Measurements from ENCODE around the gene SLC2A14.

DNA sequence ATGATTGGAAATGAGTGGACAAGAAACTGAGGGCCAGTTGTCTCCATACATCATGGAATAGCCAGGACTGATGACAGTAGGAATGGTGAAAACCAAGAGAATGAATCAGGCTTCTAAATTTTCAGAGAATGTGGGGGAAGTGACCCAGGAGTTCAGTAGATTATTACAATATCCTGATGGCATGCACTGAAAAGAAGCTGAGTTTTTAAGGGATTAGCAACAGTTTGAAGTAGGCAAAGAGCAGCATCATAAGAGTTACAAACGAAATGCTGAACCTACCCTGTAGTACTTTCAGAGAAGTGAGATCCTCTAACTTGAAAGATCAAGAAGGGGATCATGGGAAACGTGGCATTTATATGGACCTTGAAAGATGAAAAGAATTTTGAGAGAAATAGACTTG lies 13.2 kb downstream of the SLC2A14 start:
- TF ChIP-seq, protein P1, sequence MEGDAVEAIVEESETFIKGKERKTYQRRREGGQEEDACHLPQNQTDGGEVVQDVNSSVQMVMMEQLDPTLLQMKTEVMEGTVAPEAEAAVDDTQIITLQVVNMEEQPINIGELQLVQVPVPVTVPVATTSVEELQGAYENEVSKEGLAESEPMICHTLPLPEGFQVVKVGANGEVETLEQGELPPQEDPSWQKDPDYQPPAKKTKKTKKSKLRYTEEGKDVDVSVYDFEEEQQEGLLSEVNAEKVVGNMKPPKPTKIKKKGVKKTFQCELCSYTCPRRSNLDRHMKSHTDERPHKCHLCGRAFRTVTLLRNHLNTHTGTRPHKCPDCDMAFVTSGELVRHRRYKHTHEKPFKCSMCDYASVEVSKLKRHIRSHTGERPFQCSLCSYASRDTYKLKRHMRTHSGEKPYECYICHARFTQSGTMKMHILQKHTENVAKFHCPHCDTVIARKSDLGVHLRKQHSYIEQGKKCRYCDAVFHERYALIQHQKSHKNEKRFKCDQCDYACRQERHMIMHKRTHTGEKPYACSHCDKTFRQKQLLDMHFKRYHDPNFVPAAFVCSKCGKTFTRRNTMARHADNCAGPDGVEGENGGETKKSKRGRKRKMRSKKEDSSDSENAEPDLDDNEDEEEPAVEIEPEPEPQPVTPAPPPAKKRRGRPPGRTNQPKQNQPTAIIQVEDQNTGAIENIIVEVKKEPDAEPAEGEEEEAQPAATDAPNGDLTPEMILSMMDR (IDR thresholded peaks at IDR 0.05): no peak
- TF ChIP-seq POLR2A (IDR thresholded peaks at IDR 0.05): no peak

Measured in adrenal gland (tissue), 5 donors.